ENCODE data around the gene GPR35. TPM values are rescaled to one million over a fixed set of nuclear protein-coding genes. Genes with fewer than 3 reads are reported as not detected.

Gene GPR35
- total RNA-seq, 1 experiment from 2014 or later, result 2.4 TPM

DNA sequence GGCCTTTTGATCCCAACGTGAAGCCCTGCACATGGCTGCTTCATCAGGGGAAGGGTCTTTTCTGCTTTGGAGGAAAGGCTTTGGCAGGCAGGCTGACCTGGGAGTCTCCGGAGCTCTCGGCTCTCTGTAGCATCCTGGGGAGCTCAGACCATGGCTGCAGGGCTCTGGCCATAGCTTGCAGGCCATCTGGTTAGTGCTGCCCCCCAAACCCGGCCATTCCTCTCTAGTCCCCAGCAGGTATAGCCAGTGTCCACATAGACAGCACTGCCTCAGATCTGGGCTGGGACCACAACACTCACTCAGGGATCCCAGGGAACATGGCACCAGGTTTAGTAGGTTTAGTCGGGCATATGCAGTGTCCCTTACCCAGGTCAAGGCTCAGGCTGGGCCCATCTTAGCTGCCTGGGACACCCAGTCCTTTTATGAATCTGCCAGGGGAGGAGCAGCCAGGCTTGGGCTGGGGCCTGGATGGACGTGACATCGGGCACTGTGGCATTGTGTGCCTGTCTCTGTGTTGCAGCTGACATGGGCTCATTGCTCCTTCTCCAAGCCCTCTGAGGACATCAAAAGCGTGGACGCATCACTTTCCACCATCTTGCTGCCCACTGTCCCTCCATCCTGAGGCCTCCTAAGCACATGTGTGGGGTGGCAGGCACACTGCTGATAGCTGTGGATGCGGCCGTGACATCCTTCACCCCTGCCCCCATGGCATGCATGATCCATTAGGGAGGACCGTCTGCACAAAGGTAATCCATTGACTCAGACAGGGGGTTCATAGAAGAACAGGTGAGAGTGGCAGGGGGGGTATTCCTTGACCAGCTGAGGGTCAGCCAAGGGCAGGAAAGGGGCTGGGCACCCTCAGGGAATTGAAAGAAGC, 19.2 kb upstream of the GPR35 start:
- H2AFZ ChIP-seq (ENCODE audit: low read length), result no peak overlapping the region
- no peak for TF ChIP-seq EZH2 (IDR thresholded peaks at IDR 0.05; ENCODE audit: low read length, unreplicated experiment)
- TF ChIP-seq EZH2phosphoT487 (IDR thresholded peaks at IDR 0.05; ENCODE audit: borderline replicate concordance, low read length), result no peak
- TF ChIP-seq, protein P1, sequence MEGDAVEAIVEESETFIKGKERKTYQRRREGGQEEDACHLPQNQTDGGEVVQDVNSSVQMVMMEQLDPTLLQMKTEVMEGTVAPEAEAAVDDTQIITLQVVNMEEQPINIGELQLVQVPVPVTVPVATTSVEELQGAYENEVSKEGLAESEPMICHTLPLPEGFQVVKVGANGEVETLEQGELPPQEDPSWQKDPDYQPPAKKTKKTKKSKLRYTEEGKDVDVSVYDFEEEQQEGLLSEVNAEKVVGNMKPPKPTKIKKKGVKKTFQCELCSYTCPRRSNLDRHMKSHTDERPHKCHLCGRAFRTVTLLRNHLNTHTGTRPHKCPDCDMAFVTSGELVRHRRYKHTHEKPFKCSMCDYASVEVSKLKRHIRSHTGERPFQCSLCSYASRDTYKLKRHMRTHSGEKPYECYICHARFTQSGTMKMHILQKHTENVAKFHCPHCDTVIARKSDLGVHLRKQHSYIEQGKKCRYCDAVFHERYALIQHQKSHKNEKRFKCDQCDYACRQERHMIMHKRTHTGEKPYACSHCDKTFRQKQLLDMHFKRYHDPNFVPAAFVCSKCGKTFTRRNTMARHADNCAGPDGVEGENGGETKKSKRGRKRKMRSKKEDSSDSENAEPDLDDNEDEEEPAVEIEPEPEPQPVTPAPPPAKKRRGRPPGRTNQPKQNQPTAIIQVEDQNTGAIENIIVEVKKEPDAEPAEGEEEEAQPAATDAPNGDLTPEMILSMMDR (conservative IDR thresholded peaks at IDR 0.05; ENCODE audit: low read depth, low read length), result no peak
- H3K27ac ChIP-seq (ENCODE audit: low read length), result no peak overlapping the region
- H3K4me2 ChIP-seq (ENCODE audit: low read length), result no peak overlapping the region
- no peaks in the 10 kb centered on the region for H3K9me2 ChIP-seq (replicated peaks; ENCODE audit: low read length)
- H3K9me3 ChIP-seq (ENCODE audit: low read length), result no peaks in the 10 kb centered on the region
- intact Hi-C loops (cut with micrococcal nuclease), result no loop called here
- H3K79me2 ChIP-seq (ENCODE audit: low read length), result no peaks in the 10 kb centered on the region
- H3K4me1 ChIP-seq (ENCODE audit: insufficient read depth, low read length), result no peaks in the 10 kb centered on the region
- H3K27me3 ChIP-seq (ENCODE audit: low read length), result no peaks in the 10 kb centered on the region
- no peaks in the 10 kb centered on the region for H3K36me3 ChIP-seq (ENCODE audit: low read depth, low read length)
- ATAC-seq (no peak), DNase-seq (no peak)
- POLR2A ChIA-PET (ENCODE audit: unreplicated experiment), result interaction anchor here (0.6 kb wide), 1 partner anchor 18 kb away, joined by 4 read pairs; no protein-coding TSS in a partner anchor
- H3F3A ChIP-seq (ENCODE audit: low read length, unreplicated experiment), result no peaks in the 10 kb centered on the region
- H3K9ac ChIP-seq (ENCODE audit: low read length), result no peak overlapping the region
- H3K4me3 ChIP-seq (ENCODE audit: low read length), result no peak overlapping the region
- CTCF ChIA-PET, result no interaction called here
- no TSS peak for BruUV-seq (replicated peaks)
- H4K20me1 ChIP-seq (ENCODE audit: low read length), result no peaks in the 10 kb centered on the region

DNA sequence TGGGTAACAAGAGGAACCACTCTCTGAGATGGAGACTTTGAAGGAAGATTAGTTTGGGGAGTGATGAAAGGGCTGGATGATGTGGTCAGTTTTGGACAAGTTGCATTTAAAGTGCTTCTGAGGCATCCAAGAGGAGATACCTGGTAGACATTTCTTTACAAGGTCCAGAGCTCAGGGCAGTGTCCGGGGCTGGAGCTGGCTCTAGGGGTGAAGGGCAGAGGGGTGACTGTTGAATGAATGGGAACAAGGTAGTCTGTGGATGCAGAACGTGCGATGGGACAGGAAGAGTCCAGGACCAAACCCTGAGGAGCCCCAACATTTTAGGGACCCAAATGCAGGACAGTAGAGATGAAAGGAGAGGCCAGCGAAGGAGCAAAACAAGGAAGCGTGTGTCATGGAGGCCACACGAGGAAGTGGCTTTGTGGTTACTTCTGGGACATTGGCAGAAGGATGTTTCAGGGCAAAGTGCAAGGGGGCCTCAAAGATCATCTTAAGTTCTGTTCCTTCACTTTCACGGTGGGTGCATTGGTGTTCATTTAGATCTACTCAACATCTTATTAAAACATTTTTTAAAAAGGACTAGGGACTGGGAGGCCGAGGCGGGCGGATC, 13.6 kb upstream of the GPR35 start:
- Histone ChIP-seq H4K20me1 (ENCODE audit: low read length) (no peaks in the 10 kb centered on the region), H3K79me2 (ENCODE audit: low read length) (no peaks in the 10 kb centered on the region), H2AFZ (ENCODE audit: low read length) (no peak overlapping the region), H3K36me3 (ENCODE audit: low read depth, low read length) (no peaks in the 10 kb centered on the region), H3K27ac (ENCODE audit: low read length) (no peak overlapping the region), H3K27me3 (ENCODE audit: low read length) (no peaks in the 10 kb centered on the region), H3K4me3 (ENCODE audit: low read length) (no peak overlapping the region), H3K9me2 (replicated peaks; ENCODE audit: low read length) (no peaks in the 10 kb centered on the region), H3K4me2 (ENCODE audit: low read length) (no peak overlapping the region), H3F3A (ENCODE audit: low read length, unreplicated experiment) (no peaks in the 10 kb centered on the region), H3K9me3 (ENCODE audit: low read length) (no peaks in the 10 kb centered on the region), H3K4me1 (ENCODE audit: insufficient read depth, low read length) (no peaks in the 10 kb centered on the region), H3K9ac (ENCODE audit: low read length) (no peak overlapping the region)
- no peak for TF ChIP-seq EZH2 (IDR thresholded peaks at IDR 0.05; ENCODE audit: low read length, unreplicated experiment)
- TF ChIP-seq, protein P1 (conservative IDR thresholded peaks at IDR 0.05; ENCODE audit: low read depth, low read length), result no peak
- no peak for TF ChIP-seq EZH2phosphoT487 (IDR thresholded peaks at IDR 0.05; ENCODE audit: borderline replicate concordance, low read length)
- CTCF ChIA-PET, result no interaction called here
- POLR2A ChIA-PET (ENCODE audit: unreplicated experiment), result no interaction called here
- ATAC-seq (no peak), DNase-seq (no peak)
- no TSS peak for BruUV-seq (replicated peaks)
- intact Hi-C loops (cut with micrococcal nuclease), result no loop called here

DNA sequence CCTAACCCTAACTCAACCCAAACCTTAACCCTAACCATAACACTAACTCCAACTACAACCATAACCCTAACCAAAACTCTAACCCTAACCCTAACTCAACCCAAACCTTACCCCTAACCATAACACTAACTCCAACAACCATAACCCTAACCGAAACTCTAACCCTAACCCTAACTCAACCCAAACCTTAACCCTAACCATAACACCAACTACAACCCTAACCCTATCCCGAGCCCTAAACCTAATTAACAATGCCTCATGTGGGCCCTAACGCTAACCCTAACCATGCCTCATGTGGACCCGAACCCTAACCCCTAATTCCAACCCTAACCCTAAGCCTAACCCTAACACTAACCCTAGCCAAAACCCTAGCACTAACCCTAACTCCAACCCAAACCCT, 11.5 kb upstream of the GPR35 start:
- no peak overlapping the region for H3K4me3 ChIP-seq (ENCODE audit: low read length)
- no peak overlapping the region for H3K4me2 ChIP-seq (ENCODE audit: low read length)
- H3K9me3 ChIP-seq (ENCODE audit: low read length), result no peaks in the 10 kb centered on the region
- no peak for DNase-seq
- no peaks in the 10 kb centered on the region for H3K9me2 ChIP-seq (replicated peaks; ENCODE audit: low read length)
- H3K9ac ChIP-seq (ENCODE audit: low read length), result no peak overlapping the region
- H3K4me1 ChIP-seq (ENCODE audit: insufficient read depth, low read length), result no peaks in the 10 kb centered on the region
- no peak overlapping the region for H3K27ac ChIP-seq (ENCODE audit: low read length)
- H3K79me2 ChIP-seq (ENCODE audit: low read length), result no peaks in the 10 kb centered on the region
- no peaks in the 10 kb centered on the region for H3K27me3 ChIP-seq (ENCODE audit: low read length)
- no peaks in the 10 kb centered on the region for H3F3A ChIP-seq (ENCODE audit: low read length, unreplicated experiment)
- no peak for ATAC-seq
- ChIA-PET CTCF (no interaction called here), POLR2A (ENCODE audit: unreplicated experiment) (no interaction called here)
- H4K20me1 ChIP-seq (ENCODE audit: low read length), result no peaks in the 10 kb centered on the region
- no peaks in the 10 kb centered on the region for H3K36me3 ChIP-seq (ENCODE audit: low read depth, low read length)
- TF ChIP-seq EZH2 (IDR thresholded peaks at IDR 0.05; ENCODE audit: low read length, unreplicated experiment), result no peak
- TF ChIP-seq, protein P1 (conservative IDR thresholded peaks at IDR 0.05; ENCODE audit: low read depth, low read length), result no peak
- no peak for TF ChIP-seq EZH2phosphoT487 (IDR thresholded peaks at IDR 0.05; ENCODE audit: borderline replicate concordance, low read length)
- intact Hi-C loops (cut with micrococcal nuclease), result no loop called here
- BruUV-seq (replicated peaks), result no TSS peak
- no peak overlapping the region for H2AFZ ChIP-seq (ENCODE audit: low read length)

All from PC-3 (cell line).